ENCODE measurements around the gene GOLGA8K.
"Not testable (repeated sequence)": the region's sequence is repeated elsewhere in the genome, so short reads cannot be mapped to it uniquely, and the experiment has no call there.

The GOLGA8K gene

DNA sequence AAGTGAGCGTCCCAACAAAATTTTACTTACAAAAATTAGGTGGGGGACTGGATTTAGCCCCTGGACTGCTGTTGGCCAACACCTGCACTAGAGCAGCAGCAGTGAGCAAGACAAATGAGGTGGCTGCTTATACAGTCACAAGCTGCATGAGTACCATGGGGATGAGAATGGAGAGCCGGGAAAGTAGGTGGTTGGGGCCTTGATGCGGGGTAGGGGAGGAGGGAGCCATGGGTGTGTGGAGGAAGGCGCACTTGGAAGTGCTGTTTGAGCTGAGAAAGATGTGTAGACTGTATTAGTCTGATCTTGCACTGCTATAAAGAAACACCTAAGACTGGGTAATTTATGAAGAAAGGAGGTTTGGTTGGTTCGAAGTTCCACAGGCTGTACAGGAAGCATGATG lies 31.0 kb downstream of the GOLGA8K start:
- H2BK120ac ChIP-seq (ENCODE audit: insufficient read depth, low read length, poor library complexity); H3K9me3 ChIP-seq (ENCODE audit: insufficient read depth, low read depth, low read length); H3K18ac ChIP-seq (ENCODE audit: low read length); H3K36me3 ChIP-seq (ENCODE audit: control insufficient read depth in 1 of 2, insufficient read depth in 2 of 2, low read length in 2 of 2); H3K4me2 ChIP-seq (ENCODE audit: low read length); H4K91ac ChIP-seq (ENCODE audit: low read depth, low read length); H4K8ac ChIP-seq (ENCODE audit: low read depth, low read length); H4K12ac ChIP-seq (ENCODE audit: low read depth, low read length); H2BK5ac ChIP-seq (ENCODE audit: low read depth, low read length, poor library complexity); H2AK5ac ChIP-seq (ENCODE audit: low read length); H3K4ac ChIP-seq (ENCODE audit: low read depth, low read length); H3K79me1 ChIP-seq (ENCODE audit: low read length); DNase-seq; H3K4me3 ChIP-seq (ENCODE audit: low read depth, low read length); H3K79me2 ChIP-seq (ENCODE audit: control insufficient read depth, insufficient read depth, low read length, poor library complexity); H3K4me1 ChIP-seq (ENCODE audit: control insufficient read depth in 1 of 2, insufficient read depth in 2 of 2, low read length in 2 of 2); H3K14ac ChIP-seq (ENCODE audit: low read length); H2AFZ ChIP-seq (ENCODE audit: insufficient read depth, low read length, poor library complexity); H3K27ac ChIP-seq (ENCODE audit: low read depth, low read length); H3K23ac ChIP-seq (ENCODE audit: low read length); H3K9ac ChIP-seq (ENCODE audit: low read length); H3K27me3 ChIP-seq (ENCODE audit: insufficient read depth, low read length); H2BK12ac ChIP-seq (ENCODE audit: low read length): not testable (repeated sequence)
- WGBS (ENCODE audit: extremely low coverage, insufficient coverage, insufficient read length) = no CpG with 5 or more reads among the region's 5 CpGs

DNA sequence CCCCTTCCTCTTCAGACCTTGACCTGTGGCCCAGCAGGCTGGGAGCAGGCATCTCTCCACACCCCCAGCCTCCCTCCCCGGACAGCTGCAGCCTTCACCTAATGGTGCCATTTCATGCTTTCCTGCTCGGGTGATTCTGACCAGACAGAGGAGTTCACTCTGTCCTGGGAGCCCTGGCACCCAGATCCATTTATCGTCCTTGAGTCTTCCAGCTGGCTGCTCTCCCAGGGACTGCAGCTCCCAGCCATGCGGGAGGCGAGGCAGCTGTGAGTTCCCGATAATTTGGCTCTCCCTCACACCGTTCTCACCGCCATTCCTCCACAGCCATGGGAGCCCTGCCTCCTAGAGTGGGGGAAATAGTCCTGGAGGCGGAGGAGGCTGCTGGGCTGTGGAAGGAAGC lies 32.6 kb downstream of the GOLGA8K start:
- H4K12ac ChIP-seq (ENCODE audit: low read depth, low read length); H2BK120ac ChIP-seq (ENCODE audit: insufficient read depth, low read length, poor library complexity); H3K27ac ChIP-seq (ENCODE audit: low read depth, low read length); H2BK5ac ChIP-seq (ENCODE audit: low read depth, low read length, poor library complexity); H3K27me3 ChIP-seq (ENCODE audit: insufficient read depth, low read length); H3K4me2 ChIP-seq (ENCODE audit: low read length); H3K9me3 ChIP-seq (ENCODE audit: insufficient read depth, low read depth, low read length); DNase-seq; H3K14ac ChIP-seq (ENCODE audit: low read length); H3K79me2 ChIP-seq (ENCODE audit: control insufficient read depth, insufficient read depth, low read length, poor library complexity); H2BK12ac ChIP-seq (ENCODE audit: low read length); H4K91ac ChIP-seq (ENCODE audit: low read depth, low read length); H2AK5ac ChIP-seq (ENCODE audit: low read length); H4K8ac ChIP-seq (ENCODE audit: low read depth, low read length); H2AFZ ChIP-seq (ENCODE audit: insufficient read depth, low read length, poor library complexity); H3K18ac ChIP-seq (ENCODE audit: low read length); H3K4me3 ChIP-seq (ENCODE audit: low read depth, low read length); H3K4ac ChIP-seq (ENCODE audit: low read depth, low read length); H3K4me1 ChIP-seq (ENCODE audit: control insufficient read depth in 1 of 2, insufficient read depth in 2 of 2, low read length in 2 of 2); H3K9ac ChIP-seq (ENCODE audit: low read length); H3K23ac ChIP-seq (ENCODE audit: low read length); H3K36me3 ChIP-seq (ENCODE audit: control insufficient read depth in 1 of 2, insufficient read depth in 2 of 2, low read length in 2 of 2); H3K79me1 ChIP-seq (ENCODE audit: low read length): not testable (repeated sequence)
- WGBS (ENCODE audit: extremely low coverage, insufficient coverage, insufficient read length) = no CpG with 5 or more reads among the region's 9 CpGs

- not testable (repeated sequence) for H3K27me3 ChIP-seq (ENCODE audit: insufficient read depth, low read length); H4K12ac ChIP-seq (ENCODE audit: low read depth, low read length); H3K4me1 ChIP-seq (ENCODE audit: control insufficient read depth in 1 of 2, insufficient read depth in 2 of 2, low read length in 2 of 2); H3K79me1 ChIP-seq (ENCODE audit: low read length); H2BK5ac ChIP-seq (ENCODE audit: low read depth, low read length, poor library complexity); H3K18ac ChIP-seq (ENCODE audit: low read length); H3K27ac ChIP-seq (ENCODE audit: low read depth, low read length); H4K91ac ChIP-seq (ENCODE audit: low read depth, low read length); H3K79me2 ChIP-seq (ENCODE audit: control insufficient read depth, insufficient read depth, low read length, poor library complexity); H3K4me2 ChIP-seq (ENCODE audit: low read length); H3K9me3 ChIP-seq (ENCODE audit: insufficient read depth, low read depth, low read length); H2BK12ac ChIP-seq (ENCODE audit: low read length); H3K14ac ChIP-seq (ENCODE audit: low read length); H3K36me3 ChIP-seq (ENCODE audit: control insufficient read depth in 1 of 2, insufficient read depth in 2 of 2, low read length in 2 of 2); H3K23ac ChIP-seq (ENCODE audit: low read length); H2AFZ ChIP-seq (ENCODE audit: insufficient read depth, low read length, poor library complexity); H3K9ac ChIP-seq (ENCODE audit: low read length); H2BK120ac ChIP-seq (ENCODE audit: insufficient read depth, low read length, poor library complexity); H4K8ac ChIP-seq (ENCODE audit: low read depth, low read length); H3K4me3 ChIP-seq (ENCODE audit: low read depth, low read length); DNase-seq; H2AK5ac ChIP-seq (ENCODE audit: low read length); H3K4ac ChIP-seq (ENCODE audit: low read depth, low read length)
- WGBS (ENCODE audit: extremely low coverage, insufficient coverage, insufficient read length) = no CpG with 5 or more reads among the region's 2 CpGs
Observed at GRCh38 chr15:32370064-32370463, 33.0 kb downstream of the GOLGA8K start.

DNA sequence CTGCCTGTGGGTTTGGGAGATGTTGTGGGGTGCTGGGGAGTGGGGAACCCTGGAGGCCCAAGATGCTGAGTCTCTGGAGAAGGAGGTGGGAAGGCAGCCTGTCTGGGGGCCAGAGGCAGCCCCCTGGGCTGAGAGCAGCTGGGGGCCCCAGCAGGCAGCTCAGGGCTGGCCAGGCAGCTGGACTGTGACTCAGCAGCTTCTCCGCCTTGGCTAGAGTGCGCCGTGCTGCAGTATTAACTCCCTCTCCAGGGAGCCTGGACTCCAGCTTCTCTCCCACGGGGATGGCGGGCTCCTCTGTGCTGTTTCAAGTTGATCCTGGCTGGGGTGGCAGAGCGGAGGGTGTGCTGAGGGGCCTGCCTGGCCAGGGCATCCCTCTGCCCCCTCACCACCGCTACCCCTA lies 36.6 kb downstream of the GOLGA8K start:
- H3K27ac ChIP-seq (ENCODE audit: low read depth, low read length); H2AFZ ChIP-seq (ENCODE audit: insufficient read depth, low read length, poor library complexity); H2BK120ac ChIP-seq (ENCODE audit: insufficient read depth, low read length, poor library complexity); H3K9me3 ChIP-seq (ENCODE audit: insufficient read depth, low read depth, low read length); H4K8ac ChIP-seq (ENCODE audit: low read depth, low read length); H3K18ac ChIP-seq (ENCODE audit: low read length); H3K4ac ChIP-seq (ENCODE audit: low read depth, low read length); H3K79me2 ChIP-seq (ENCODE audit: control insufficient read depth, insufficient read depth, low read length, poor library complexity); H3K4me3 ChIP-seq (ENCODE audit: low read depth, low read length); H2BK5ac ChIP-seq (ENCODE audit: low read depth, low read length, poor library complexity); DNase-seq; H3K4me2 ChIP-seq (ENCODE audit: low read length); H3K4me1 ChIP-seq (ENCODE audit: control insufficient read depth in 1 of 2, insufficient read depth in 2 of 2, low read length in 2 of 2); H4K12ac ChIP-seq (ENCODE audit: low read depth, low read length); H3K79me1 ChIP-seq (ENCODE audit: low read length); H3K9ac ChIP-seq (ENCODE audit: low read length); H3K36me3 ChIP-seq (ENCODE audit: control insufficient read depth in 1 of 2, insufficient read depth in 2 of 2, low read length in 2 of 2); H4K91ac ChIP-seq (ENCODE audit: low read depth, low read length); H3K23ac ChIP-seq (ENCODE audit: low read length); H2AK5ac ChIP-seq (ENCODE audit: low read length); H3K27me3 ChIP-seq (ENCODE audit: insufficient read depth, low read length); H2BK12ac ChIP-seq (ENCODE audit: low read length); H3K14ac ChIP-seq (ENCODE audit: low read length): not testable (repeated sequence)
- no CpG with 5 or more reads among the region's 7 CpGs for WGBS (ENCODE audit: extremely low coverage, insufficient coverage, insufficient read length)
